ENCODE data around the gene PIP5K1B.
A peak's percentile ranks its signal among the peaks of the same experiment; 100 is the strongest.
"Not testable (repeated sequence)": the region's sequence is repeated elsewhere in the genome, so short reads cannot be mapped to it uniquely, and the experiment has no call there.

Gene PIP5K1B

GRCh38 chr9:68964765-68965164 is 259.7 kb downstream of the PIP5K1B start:
- no peak for DNase-seq

DNA sequence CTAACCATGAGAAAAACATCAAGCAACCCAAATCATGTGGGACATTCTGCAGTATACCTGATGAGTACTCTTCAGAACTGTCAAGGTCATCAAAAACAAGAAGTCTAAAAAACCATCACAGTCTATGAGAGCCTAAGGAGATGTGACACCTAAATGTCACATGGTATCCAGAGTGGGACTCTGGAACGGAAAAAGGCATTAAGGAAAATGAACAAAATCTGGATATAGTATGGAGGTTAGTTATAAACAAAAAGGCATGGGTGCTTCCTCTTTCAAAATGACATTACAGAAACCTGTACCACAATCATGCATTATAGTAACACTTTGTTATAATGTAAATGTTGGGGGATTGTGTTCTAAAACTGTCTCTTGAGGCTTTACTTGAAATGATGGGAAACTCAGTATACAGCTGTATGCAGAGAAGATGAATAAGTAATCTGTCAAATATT is 261.5 kb downstream of the PIP5K1B start:
- DNase-seq = no peak

GRCh38 chr9:68967800-68968199 is 262.8 kb downstream of the PIP5K1B start:
- DNase-seq = no peak

GRCh38 chr9:68969538-68969937 is 264.5 kb downstream of the PIP5K1B start:
- DNase-seq = no peak

- DNase-seq = no peak
Observed at GRCh38 chr9:68970151-68970550, 265.1 kb downstream of the PIP5K1B start.

DNA sequence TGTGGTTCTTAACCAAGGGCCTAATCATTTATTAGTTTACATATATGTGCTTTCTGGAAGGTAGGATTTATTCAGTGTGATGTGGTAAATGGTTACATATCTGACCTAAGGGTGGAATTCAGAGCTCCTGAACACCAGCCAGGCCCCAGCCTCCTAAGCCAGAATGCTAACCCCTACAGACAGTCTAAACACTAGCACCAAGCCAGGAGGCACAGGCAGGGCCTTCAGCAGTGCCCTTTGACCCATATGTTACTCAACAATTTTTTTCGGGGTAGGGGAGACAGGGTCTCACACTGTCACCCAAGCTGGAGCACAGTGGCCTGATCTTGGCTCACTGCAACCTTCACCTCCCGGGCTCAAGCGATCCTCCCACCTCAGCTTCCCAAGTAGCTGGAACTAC is 268.6 kb downstream of the PIP5K1B start:
- DNase-seq = no peak

GRCh38 chr9:68974431-68974830 is 269.4 kb downstream of the PIP5K1B start:
- DNase-seq = no peak

DNA sequence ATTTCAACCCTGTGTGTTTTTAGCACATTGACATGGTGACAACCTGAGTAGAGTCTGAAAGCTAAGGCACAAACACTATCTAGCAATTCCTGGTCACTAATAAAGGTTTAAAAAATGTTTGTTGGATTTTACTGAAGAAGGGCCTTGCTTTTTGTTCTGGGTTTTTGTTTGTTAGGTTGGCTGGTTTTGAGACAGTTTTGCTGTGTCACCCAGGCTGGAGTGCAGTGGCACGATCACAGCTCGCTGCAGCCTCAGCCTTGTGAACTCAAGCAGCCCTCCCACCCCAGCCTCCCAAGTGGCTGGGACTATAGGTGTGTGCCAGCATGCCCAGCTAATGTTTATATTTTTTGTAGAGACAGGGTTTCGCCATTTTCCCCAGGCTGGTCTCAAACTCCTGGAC is 269.9 kb downstream of the PIP5K1B start:
- peak; percentile 40 for DNase-seq

- DNase-seq = peak; percentile 73
Observed at GRCh38 chr9:68975365-68976043, 270.5 kb downstream of the PIP5K1B start.

DNA sequence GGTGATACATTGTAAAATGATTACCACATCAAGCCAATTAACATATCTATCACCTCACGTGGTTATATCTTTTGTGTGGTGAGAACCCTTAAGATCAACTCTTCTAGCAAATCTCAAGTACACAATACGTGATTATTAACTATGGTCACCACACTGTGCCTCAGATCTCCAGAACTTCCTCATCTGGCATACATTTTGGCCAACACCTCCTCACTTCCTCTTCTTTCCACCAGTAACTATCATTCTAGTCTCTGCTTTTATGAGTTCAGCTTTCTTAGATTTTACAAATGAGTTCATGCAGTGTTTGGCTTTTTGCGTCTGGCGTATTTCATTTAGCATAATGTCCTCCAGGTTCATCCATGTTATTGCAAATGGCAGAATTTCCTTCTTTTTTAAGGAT is 273.0 kb downstream of the PIP5K1B start:
- peak; percentile 86 for DNase-seq

GRCh38 chr9:68978501-68978900 is 273.5 kb downstream of the PIP5K1B start:
- no peak for DNase-seq

DNA sequence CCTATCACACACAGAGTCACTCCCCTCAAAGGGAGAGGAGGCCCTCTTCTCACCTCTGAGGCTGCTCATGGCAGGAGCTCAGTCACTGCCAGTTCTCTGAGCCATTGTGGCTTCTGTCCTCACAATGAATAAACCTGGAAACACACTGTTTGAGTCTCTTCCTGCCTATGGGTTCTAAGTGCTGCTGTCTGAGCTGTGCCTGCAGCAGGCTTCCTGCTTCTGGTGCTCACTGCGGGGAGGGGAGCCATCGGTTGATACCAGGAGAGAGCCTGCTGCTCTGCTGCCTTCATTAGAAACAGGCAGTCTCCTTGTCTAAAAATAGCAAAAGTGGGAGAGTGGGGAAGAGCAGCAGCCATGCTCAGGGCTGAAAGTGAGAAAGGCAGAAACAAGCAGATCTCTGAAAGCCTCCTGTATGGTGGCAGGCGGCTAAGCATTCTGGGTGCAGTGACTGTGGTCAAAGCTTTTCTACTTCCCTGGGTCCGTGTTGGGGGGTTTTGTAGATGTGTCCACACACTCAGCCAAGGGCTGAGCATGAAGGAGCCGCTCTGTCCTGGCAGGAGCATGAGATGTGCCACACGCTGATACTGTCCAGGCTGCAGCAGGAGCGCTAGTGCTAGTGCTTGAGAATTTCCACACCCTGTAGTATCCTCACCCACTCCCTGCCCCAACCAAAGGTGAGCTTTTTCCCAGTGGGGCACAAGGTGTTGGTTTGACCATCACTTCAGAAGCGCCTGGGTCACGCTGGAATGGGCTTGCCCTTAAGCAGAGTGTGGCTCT is 274.7 kb downstream of the PIP5K1B start:
- DNase-seq = no peak

DNA sequence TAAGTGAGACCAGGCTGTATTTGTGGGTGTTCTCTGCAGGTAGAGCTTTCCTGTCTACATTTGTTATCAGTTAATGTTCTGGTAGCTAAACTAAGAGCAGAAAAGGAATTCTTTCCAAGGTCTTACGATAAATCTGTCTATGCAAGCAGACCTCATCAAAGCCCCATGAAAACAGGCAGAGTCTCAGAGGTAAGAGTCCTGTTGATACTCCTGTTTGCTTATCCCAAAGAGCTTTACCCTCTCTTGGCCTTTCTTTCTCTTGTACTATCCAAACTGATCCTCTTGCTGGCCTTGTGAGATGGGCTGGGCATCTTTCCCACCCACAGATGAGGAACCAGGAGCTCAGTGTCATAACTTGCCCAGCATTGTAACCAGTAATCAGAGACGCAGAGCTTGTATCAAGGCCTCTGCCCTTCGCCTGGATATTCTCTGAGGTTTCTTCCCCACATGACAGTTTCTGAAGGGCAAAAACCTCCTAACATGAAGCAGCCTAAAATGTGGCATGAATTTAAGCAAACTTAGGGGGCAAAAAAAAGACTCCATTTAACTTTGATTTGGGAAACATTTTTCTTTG is 275.4 kb downstream of the PIP5K1B start:
- DNase-seq = no peak

DNA sequence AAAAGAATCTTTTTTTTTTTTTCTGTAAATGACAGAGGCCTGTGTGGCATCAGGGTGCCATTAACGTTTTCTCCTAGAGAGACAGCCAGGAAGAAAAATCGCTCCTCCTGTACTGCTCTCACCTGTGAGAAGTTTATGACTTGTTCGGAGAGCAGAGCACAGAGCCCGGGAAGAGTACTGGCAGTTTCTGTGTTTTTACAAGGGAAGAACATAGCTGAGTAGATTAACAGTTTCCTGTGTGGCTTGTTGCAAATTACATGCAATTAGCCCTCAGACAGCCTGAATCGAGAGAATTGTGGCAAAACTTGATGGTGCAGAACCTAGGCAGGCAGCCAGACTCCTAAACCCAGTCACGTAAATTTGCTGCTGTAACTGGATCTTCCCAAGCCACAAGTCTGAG is 276.7 kb downstream of the PIP5K1B start:
- no peak for DNase-seq

GRCh38 chr9:68983008-68983411 is 278.0 kb downstream of the PIP5K1B start:
- peak; percentile 69 for DNase-seq

GRCh38 chr9:68983522-68984424 is 278.7 kb downstream of the PIP5K1B start:
- no peak for DNase-seq

- not testable (repeated sequence) for DNase-seq
Observed at GRCh38 chr9:68986949-68987348, 281.9 kb downstream of the PIP5K1B start.

GRCh38 chr9:68991457-68991856 is 286.4 kb downstream of the PIP5K1B start:
- DNase-seq = no peak

GRCh38 chr9:68995776-68996175 is 290.7 kb downstream of the PIP5K1B start:
- no peak for DNase-seq

DNA sequence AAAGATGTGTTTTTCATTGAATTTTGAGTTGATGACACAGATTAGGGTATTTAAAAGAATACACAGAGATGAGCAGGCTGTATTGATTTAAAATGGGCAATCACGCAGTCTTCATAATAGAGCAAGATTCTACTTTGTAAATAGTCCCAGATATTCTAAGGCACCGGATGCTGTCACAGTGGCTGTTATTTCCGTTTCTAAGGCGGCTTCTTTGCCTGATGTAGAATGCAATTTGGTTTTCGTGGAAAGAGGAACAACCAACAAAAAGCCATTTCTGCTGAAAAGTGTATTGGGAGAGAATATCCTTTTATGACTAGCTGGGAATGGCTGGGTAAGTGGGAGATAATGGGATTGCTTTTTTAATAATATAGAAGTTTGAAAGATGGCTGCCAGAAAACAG is 291.4 kb downstream of the PIP5K1B start:
- DNase-seq = no peak

DNA sequence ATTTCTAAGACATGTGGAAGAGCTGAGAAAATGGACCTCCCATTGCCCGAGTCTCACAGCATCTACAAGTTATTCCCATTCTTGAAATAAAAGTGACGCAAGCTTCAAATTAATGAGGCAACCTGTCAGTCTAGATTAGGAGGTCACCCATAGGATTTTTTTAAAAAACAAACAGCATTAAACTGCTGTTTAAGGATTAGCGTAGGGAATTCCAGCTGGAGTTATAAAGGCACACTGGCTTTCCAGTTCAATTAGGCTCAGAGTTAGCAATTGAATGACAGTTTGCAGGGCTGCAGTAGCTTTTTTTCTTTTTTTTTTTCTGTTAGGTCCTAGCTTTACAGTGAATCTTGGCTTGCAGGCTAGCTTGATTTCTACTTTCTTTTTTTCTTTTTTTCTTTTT is 292.6 kb downstream of the PIP5K1B start:
- DNase-seq = no peak

DNA sequence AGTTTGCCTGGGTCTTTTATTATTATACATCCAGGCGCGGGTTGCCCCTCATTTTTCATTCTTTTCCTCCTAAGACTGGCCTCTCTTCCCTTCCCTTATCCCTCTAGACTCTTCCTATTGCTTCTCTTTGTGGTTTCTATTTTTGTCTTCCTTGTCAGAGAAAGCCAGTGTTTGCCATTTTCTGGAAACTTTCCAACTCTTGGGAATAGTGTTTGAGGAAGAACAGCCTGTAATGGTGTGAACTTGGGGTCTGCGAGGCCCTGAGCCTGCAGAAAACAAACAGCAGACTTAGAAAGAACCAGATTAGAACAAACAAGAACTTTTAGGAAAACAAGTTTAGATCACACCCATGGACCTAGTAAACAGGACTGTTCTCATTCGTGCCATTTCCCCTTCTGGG is 293.3 kb downstream of the PIP5K1B start:
- DNase-seq = no peak

GRCh38 chr9:68998812-68999211 is 293.8 kb downstream of the PIP5K1B start:
- peak; percentile 42 for DNase-seq

Data from OCI-M1 (cell line).